CD4-positive, alpha-beta memory T cell (primary cell): ENCODE results near the gene ARFRP1. TPM values are rescaled to one million over a fixed set of nuclear protein-coding genes. Genes with fewer than 3 reads are reported as not detected.

Source experiments
- CTCF ChIA-PET: fragments of 350-600 bp; sonication (Branson Sonifier 250); formaldehyde crosslinking; loops from one replicate; lab custom pipeline; 2021; ENCODE audit warnings: inconsistent platforms; ENCODE audit not compliant: partially characterized antibody; lab: Charles Lee
- POLR2A ChIA-PET: fragments of 350-600 bp; sonication (Branson Sonifier 250); formaldehyde crosslinking; loops from one replicate; lab custom pipeline; 2021; ENCODE audit not compliant: partially characterized antibody; lab: Charles Lee
- DNase-seq, 5 donors: peaks; one replicate each; pipeline versions ENCODE4 v3.0.0 to v3.0.0-alpha.2; 2020 to 2022; ENCODE audit warnings: mixed read lengths in 1 of 5
- H3K27ac ChIP-seq: one replicate; pipeline ENCODE4 v1.7.0; 2013; ENCODE audit warnings: low read depth, low read length
- H3K27me3 ChIP-seq: 2 replicates; pipeline ENCODE4 v1.7.0; 2013; ENCODE audit warnings: mild to moderate bottlenecking, low read length, moderate library complexity; ENCODE audit not compliant: insufficient read depth
- H3K36me3 ChIP-seq: 2 replicates; pipeline ENCODE4 v1.7.0; 2013; ENCODE audit warnings: mild to moderate bottlenecking, low read length, moderate library complexity; ENCODE audit not compliant: insufficient read depth
- H3K4me1 ChIP-seq: 2 replicates; pipeline ENCODE4 v1.7.0; 2013; ENCODE audit warnings: mild to moderate bottlenecking, low read length, moderate library complexity; ENCODE audit not compliant: insufficient read depth
- H3K4me3 ChIP-seq, 2 donors: one replicate each; pipeline ENCODE4 v1.7.0; 2013; ENCODE audit warnings: low read length in 2 of 2, mild to moderate bottlenecking in 1 of 2
- H3K9me3 ChIP-seq, 2 donors: one replicate each; pipeline ENCODE4 v1.7.0; 2013; ENCODE audit warnings: low read length in 2 of 2, control low read depth in 1 of 2; ENCODE audit not compliant: control insufficient read depth in 1 of 2
- H3K27ac Mint-ChIP-seq, 7 donors: one replicate each; pipeline ENCODE4 v1.8.0; 2020 to 2021; ENCODE audit warnings: mixed read lengths in 7 of 7, mild to moderate bottlenecking in 6 of 7, inconsistent platforms in 3 of 7, moderate library complexity in 3 of 7
- H3K27me3 Mint-ChIP-seq, 2 donors: one replicate each; pipeline ENCODE4 v1.8.0; 2020 to 2021; ENCODE audit warnings: mixed read lengths in 2 of 2
- H3K36me3 Mint-ChIP-seq, 2 donors: one replicate each; pipeline ENCODE4 v1.8.0; 2020 to 2021; ENCODE audit warnings: mixed read lengths in 2 of 2, inconsistent platforms in 1 of 2, mild to moderate bottlenecking in 1 of 2
- H3K4me1 Mint-ChIP-seq, 4 donors: one replicate each; pipeline ENCODE4 v1.8.0; 2020 to 2021; ENCODE audit warnings: mixed read lengths in 4 of 4, mild to moderate bottlenecking in 1 of 4
- H3K4me3 Mint-ChIP-seq, 8 donors: one replicate each; pipeline ENCODE4 v1.8.0; 2020 to 2021; ENCODE audit warnings: mixed read lengths in 8 of 8, mild to moderate bottlenecking in 7 of 8, moderate library complexity in 6 of 8, inconsistent platforms in 3 of 8
- H3K9me3 Mint-ChIP-seq, 8 donors: one replicate each; pipeline ENCODE4 v1.8.0; 2020 to 2021; ENCODE audit warnings: mixed read lengths in 8 of 8, mild to moderate bottlenecking in 5 of 8, inconsistent platforms in 3 of 8, moderate library complexity in 1 of 8
- intact Hi-C: fragments of 100-400 bp; cut with micrococcal nuclease; formaldehyde crosslinking; loops from one replicate; pipeline ENCODE4 v1.15.1; 2023
- polyA plus RNA-seq, 2 donors: library from polyadenylated mRNA; unstranded; fragments of 300-500 nt; fragmentation: Illumina TruSeq; gene quantifications; one replicate each; pipeline ENCODE4 v1.2.3, GENCODE V29; 2021
- total RNA-seq, 2 experiments: library from RNA; stranded (reverse); gene quantifications; one replicate each; pipeline ENCODE4 v1.2.3, GENCODE V29; 2021

Gene ARFRP1, protein sequence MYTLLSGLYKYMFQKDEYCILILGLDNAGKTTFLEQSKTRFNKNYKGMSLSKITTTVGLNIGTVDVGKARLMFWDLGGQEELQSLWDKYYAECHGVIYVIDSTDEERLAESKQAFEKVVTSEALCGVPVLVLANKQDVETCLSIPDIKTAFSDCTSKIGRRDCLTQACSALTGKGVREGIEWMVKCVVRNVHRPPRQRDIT
- 10 to 100 TPM; 85.6 to 92.0 TPM for total RNA-seq
- polyA plus RNA-seq = 10 to 100 TPM; 65.5 to 66.3 TPM

GRCh38 chr20:63707558-63708300 is at the start of gene ARFRP1, which contains the start of gene ZGPAT:
Gene ARFRP1, minus strand, starts transcription at chr20:63707976. Its CDS starts 885 bp downstream, at chr20:63707091.
Gene ZGPAT, plus strand, starts transcription at chr20:63708039. Its CDS starts 542 bp downstream, at chr20:63708581.
- intact Hi-C loops = loop anchor here (1.0 to 5.0 kb wide), 9 partner anchors 29 to 413 kb away; partner anchors contain the start of genes LIME1, PRPF6, RTEL1 and UCKL1
- Histone ChIP-seq H3K36me3 (peaks cover 55% of the 10 kb centered on the region), H3K4me1 (peaks cover 52% of the 10 kb centered on the region), H3K4me3 (peak within 1 kb of the TSS; percentile 57 to 87), H3K27ac (peak within 1 kb of the TSS; percentile 65), H3K9me3 (no peaks in the 10 kb centered on the region), H3K27me3 (no peaks in the 10 kb centered on the region)
- H3K27me3 Mint-ChIP-seq = no peaks in the 10 kb centered on the region
- H3K36me3 Mint-ChIP-seq = peaks cover 27 to 64% of the 10 kb centered on the region in 2 donors
- ChIA-PET POLR2A (interaction anchor here (0.6 to 6.2 kb wide), 37 partner anchors 10 to 273 kb away, joined by 3 to 202 read pairs (median 5); partner anchors contain the start of genes GMEB2, HELZ2, LIME1 and PRPF6), CTCF (interaction anchor here (0.8 to 3.2 kb wide), 16 partner anchors 9 to 272 kb away, joined by 3 to 26 read pairs (median 6); partner anchors contain the start of genes LIME1, RTEL1, SAMD10 and SLC2A4RG)
- DNase-seq = peak; percentile 85 to 91 (median 86)
- peak within 1 kb of the TSS; percentile 86 to 95 (median 90) for H3K4me3 Mint-ChIP-seq
- H3K4me1 Mint-ChIP-seq = peaks cover 24 to 61% (median 38%) of the 10 kb centered on the region in 4 donors
- H3K27ac Mint-ChIP-seq = peak within 1 kb of the TSS; percentile 86 to 95 (median 90)
- H3K9me3 Mint-ChIP-seq = peaks cover 0 to 1% (median 0%) of the 10 kb centered on the region in 8 donors

DNA sequence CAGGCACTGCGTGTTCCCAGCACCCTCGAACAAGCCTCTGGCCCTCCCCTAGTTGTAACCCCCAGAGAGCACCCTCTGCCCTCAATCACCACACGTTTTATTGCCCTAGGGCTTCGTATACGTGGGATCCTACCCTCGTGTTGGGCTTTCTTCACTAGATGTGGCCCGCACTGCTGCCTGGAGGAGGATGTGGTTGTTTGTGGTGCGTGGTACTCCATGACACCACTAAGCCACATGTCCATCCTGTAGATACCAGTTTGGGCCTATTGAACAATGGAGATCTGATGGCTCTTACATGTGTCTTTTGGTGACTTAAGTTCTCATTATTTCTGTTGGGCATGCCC is 48.8 kb upstream of the ARFRP1 start:
- peak overlapping the region in 3 of 7 donors; percentile 6 to 57 (median 20) for H3K27ac Mint-ChIP-seq

GRCh38 chr20:63755933-63756647 is 48.3 kb upstream of the ARFRP1 start:
- H3K4me1 Mint-ChIP-seq = peaks cover 8 to 34% (median 17%) of the 10 kb centered on the region in 4 donors
- H3K27ac Mint-ChIP-seq = peak overlapping the region in 5 of 7 donors; percentile 6 to 57 (median 29)
- H3K27me3 ChIP-seq = no peaks in the 10 kb centered on the region
- no peaks in the 10 kb centered on the region for H3K36me3 Mint-ChIP-seq
- H3K9me3 ChIP-seq = no peaks in the 10 kb centered on the region
- peaks cover 0 to 2% of the 10 kb centered on the region in 2 donors for H3K27me3 Mint-ChIP-seq
- H3K9me3 Mint-ChIP-seq = no peaks in the 10 kb centered on the region
- DNase-seq = no peak
- H3K27ac ChIP-seq = no peak overlapping the region
- CTCF ChIA-PET = interaction anchor here (0.6 to 1.0 kb wide), 2 partner anchors 13 to 22 kb away, joined by 3 read pairs; no protein-coding TSS in a partner anchor
- no peak overlapping the region for H3K4me3 ChIP-seq
- POLR2A ChIA-PET = interaction anchor here (1.3 kb wide), 1 partner anchor 15 kb away, joined by 5 read pairs; no protein-coding TSS in a partner anchor
- H3K36me3 ChIP-seq = no peaks in the 10 kb centered on the region
- H3K4me1 ChIP-seq = peaks cover 15% of the 10 kb centered on the region
- intact Hi-C loops = no loop called here
- H3K4me3 Mint-ChIP-seq = peak overlapping the region in 1 of 8 donors; percentile 50

More for the DNA sequence above, 48.8 kb upstream of the ARFRP1 start:
- Histone ChIP-seq H3K4me1 (peaks cover 10% of the 10 kb centered on the region), H3K27me3 (no peaks in the 10 kb centered on the region), H3K4me3 (no peak overlapping the region), H3K36me3 (no peaks in the 10 kb centered on the region), H3K9me3 (no peaks in the 10 kb centered on the region), H3K27ac (no peak overlapping the region)
- peak in 2 of 5 donors; percentile 25 to 52 for DNase-seq
- H3K27me3 Mint-ChIP-seq = peaks cover 0 to 2% of the 10 kb centered on the region in 2 donors
- H3K36me3 Mint-ChIP-seq = no peaks in the 10 kb centered on the region
- intact Hi-C loops = no loop called here
- POLR2A ChIA-PET = no interaction called here
- peak overlapping the region in 1 of 8 donors; percentile 50 for H3K4me3 Mint-ChIP-seq
- no peaks in the 10 kb centered on the region for H3K9me3 Mint-ChIP-seq
- CTCF ChIA-PET = interaction anchor here (0.6 kb wide), 1 partner anchor 14 kb away, joined by 3 read pairs; no protein-coding TSS in a partner anchor
- H3K4me1 Mint-ChIP-seq = peaks cover 5 to 32% (median 14%) of the 10 kb centered on the region in 4 donors

- Histone ChIP-seq H3K4me3 (no peak overlapping the region), H3K27me3 (no peaks in the 10 kb centered on the region), H3K9me3 (no peaks in the 10 kb centered on the region), H3K4me1 (peaks cover 31% of the 10 kb centered on the region), H3K27ac (no peak overlapping the region), H3K36me3 (no peaks in the 10 kb centered on the region)
- peaks cover 11 to 46% (median 29%) of the 10 kb centered on the region in 4 donors for H3K4me1 Mint-ChIP-seq
- no peaks in the 10 kb centered on the region for H3K9me3 Mint-ChIP-seq
- ChIA-PET POLR2A (interaction anchor here (0.5 kb wide), 1 partner anchor 23 kb away, joined by 4 read pairs; no protein-coding TSS in a partner anchor), CTCF (no interaction called here)
- H3K4me3 Mint-ChIP-seq = peak overlapping the region in 1 of 8 donors; percentile 33
- no peaks in the 10 kb centered on the region for H3K36me3 Mint-ChIP-seq
- H3K27me3 Mint-ChIP-seq = peaks cover 0 to 2% of the 10 kb centered on the region in 2 donors
- intact Hi-C loops = no loop called here
- H3K27ac Mint-ChIP-seq = peak overlapping the region in 3 of 7 donors; percentile 5 to 66 (median 61)
- no peak for DNase-seq
Measured at GRCh38 chr20:63754008-63754407, 46.2 kb upstream of the ARFRP1 start.

- peaks cover 13 to 47% (median 31%) of the 10 kb centered on the region in 4 donors for H3K4me1 Mint-ChIP-seq
Measured at GRCh38 chr20:63753381-63753780, 45.6 kb upstream of the ARFRP1 start.

DNA sequence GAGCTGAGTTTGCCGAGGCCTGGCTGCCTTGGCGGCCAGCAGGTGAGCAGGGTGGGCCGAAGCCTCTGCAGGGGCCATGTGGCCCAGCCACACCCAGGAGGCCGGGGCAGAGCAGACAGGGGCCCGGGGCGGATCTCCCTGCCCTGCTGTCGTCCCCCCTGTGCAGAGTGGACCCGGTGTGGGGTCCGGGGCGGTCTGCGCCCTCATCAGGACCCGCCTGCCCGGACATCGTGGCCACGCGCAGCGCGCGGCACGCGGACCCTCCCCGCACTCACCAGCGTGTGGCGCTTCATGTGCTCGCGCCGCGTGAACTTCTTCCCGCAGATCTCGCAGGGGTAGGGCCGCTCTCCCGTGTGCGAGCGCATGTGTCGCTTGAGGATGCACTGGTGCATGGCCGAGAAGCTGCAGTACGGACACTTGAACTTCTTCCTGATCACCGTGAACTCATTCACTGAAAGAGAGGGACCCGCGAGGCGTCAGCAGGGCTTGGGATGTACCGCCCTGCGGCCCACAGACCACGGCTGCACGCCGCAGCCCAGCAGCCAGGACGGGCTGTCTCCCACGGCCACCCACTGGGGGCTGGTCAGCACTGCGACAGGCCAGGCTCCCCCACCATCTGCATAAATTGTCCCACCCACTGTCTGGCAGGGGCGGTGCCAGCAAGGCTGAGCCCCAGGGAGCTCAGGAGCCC is 44.8 kb upstream of the ARFRP1 start:
- Mint-ChIP-seq H3K9me3 (no peaks in the 10 kb centered on the region), H3K27me3 (no peaks in the 10 kb centered on the region), H3K4me1 (peaks cover 13 to 45% (median 29%) of the 10 kb centered on the region in 4 donors), H3K4me3 (no peak overlapping the region), H3K36me3 (no peaks in the 10 kb centered on the region), H3K27ac (no peak overlapping the region)
- Histone ChIP-seq H3K27me3 (no peaks in the 10 kb centered on the region), H3K9me3 (no peaks in the 10 kb centered on the region), H3K4me3 (no peak overlapping the region), H3K27ac (no peak overlapping the region), H3K4me1 (peaks cover 31% of the 10 kb centered on the region), H3K36me3 (no peaks in the 10 kb centered on the region)
- DNase-seq = no peak
- intact Hi-C loops = no loop called here
- POLR2A ChIA-PET = interaction anchor here (0.6 to 5.7 kb wide), 3 partner anchors 15 to 178 kb away, joined by 3 to 98 read pairs (median 23); partner anchors contain the start of genes ARFRP1, HELZ2, LIME1 and SLC2A4RG
- CTCF ChIA-PET = no interaction called here

More at GRCh38 chr20:63753381-63753780, 45.6 kb upstream of the ARFRP1 start:
- H3K4me3 ChIP-seq = no peak overlapping the region
- Mint-ChIP-seq H3K9me3 (no peaks in the 10 kb centered on the region), H3K36me3 (no peaks in the 10 kb centered on the region), H3K27ac (peak overlapping the region in 2 of 7 donors; percentile 24 to 61), H3K4me3 (peak overlapping the region in 1 of 8 donors; percentile 41), H3K27me3 (peaks cover 0 to under 1% of the 10 kb centered on the region in 2 donors)
- no peak overlapping the region for H3K27ac ChIP-seq
- H3K36me3 ChIP-seq = no peaks in the 10 kb centered on the region
- H3K4me1 ChIP-seq = peaks cover 31% of the 10 kb centered on the region
- intact Hi-C loops = no loop called here
- H3K9me3 ChIP-seq = no peaks in the 10 kb centered on the region
- no peak for DNase-seq
- no peaks in the 10 kb centered on the region for H3K27me3 ChIP-seq
- CTCF ChIA-PET = no interaction called here
- POLR2A ChIA-PET = no interaction called here
